HFF-Myc (cell line): ENCODE measurements around the gene ZDHHC12.

Experiments used
- DNase-seq: peaks from one replicate; pipeline ENCODE4 v3.0.0-alpha.2; 2011; ENCODE audit warnings: low read depth; ENCODE audit errors: extremely low read depth
- H3K4me3 ChIP-seq: replicated peaks from 2 replicates; pipeline ENCODE4 v1.5.1; 2011; ENCODE audit warnings: low read depth, mild to moderate bottlenecking, control low read depth, low read length
- CTCF ChIP-seq: IDR thresholded peaks from 2 replicates; pipeline ENCODE4 v1.5.1; 2012; ENCODE audit warnings: mild to moderate bottlenecking, low read depth, low read length, control low read depth; ENCODE audit errors: missing control alignments

ZDHHC12 gene

GRCh38 chr9:128685636-128686489 lies 38.1 kb downstream of the ZDHHC12 start:
- peak overlapping the region; percentile 69 for H3K4me3 ChIP-seq
- no peak for DNase-seq
- TF ChIP-seq CTCF = no peak

- H3K4me3 ChIP-seq = peak overlapping the region; percentile 69
- no peak for TF ChIP-seq CTCF
- peak; percentile 48 for DNase-seq
Measured at GRCh38 chr9:128684325-128685199, 39.4 kb downstream of the ZDHHC12 start.

GRCh38 chr9:128684065-128684324 lies 39.9 kb downstream of the ZDHHC12 start:
- peak overlapping the region; percentile 69 for H3K4me3 ChIP-seq
- DNase-seq = no peak
- TF ChIP-seq CTCF = no peak

- DNase-seq = no peak
- H3K4me3 ChIP-seq = peak overlapping the region; percentile 69
- TF ChIP-seq CTCF = no peak
Measured at GRCh38 chr9:128683340-128684064, 40.4 kb downstream of the ZDHHC12 start.

- no peak for DNase-seq
- H3K4me3 ChIP-seq = no peak overlapping the region
- no peak for TF ChIP-seq CTCF
Measured at GRCh38 chr9:128677794-128678193, 46.1 kb downstream of the ZDHHC12 start.

GRCh38 chr9:128675382-128675781 lies 48.5 kb downstream of the ZDHHC12 start:
- H3K4me3 ChIP-seq = no peak overlapping the region
- no peak for TF ChIP-seq CTCF
- no peak for DNase-seq
